GM23338 (cell line): ENCODE measurements around the gene IFI6. TPM values are rescaled to one million over a fixed set of nuclear protein-coding genes. Genes with fewer than 3 reads are reported as not detected.
"Not testable (repeated sequence)": the region's sequence is repeated elsewhere in the genome, so short reads cannot be mapped to it uniquely, and the experiment has no call there.

Experiments used
- ATAC-seq: fragments of 200-7000 bp; cut with Tn5 transposase; 3 replicates; pipeline ENCODE4 v1.9.1; 2020
- DNase-seq: peaks from one replicate; pipeline ENCODE4 v3.0.0-alpha.2; 2015; ENCODE audit warnings: low spot score
- H2AFZ ChIP-seq: fragments of 200-600 bp; sonication (generic); 2 replicates; pipeline ENCODE4 v1.8.0; 2016; ENCODE audit warnings: antibody characterized with exemption, mild to moderate bottlenecking, moderate library complexity
- H3F3A ChIP-seq: fragments of 200-600 bp; sonication (generic); replicated peaks from 2 replicates; pipeline ENCODE4 v1.8.0; 2017; ENCODE audit warnings: antibody characterized with exemption, mixed run types, low read depth
- H3K27ac ChIP-seq: fragments of 200-600 bp; sonication (generic); 2 replicates; pipeline ENCODE4 v1.6.1; 2016; ENCODE audit warnings: low read depth
- H3K27me3 ChIP-seq: fragments of 200-600 bp; sonication (generic); 2 replicates; pipeline ENCODE4 v1.8.0; 2016; ENCODE audit warnings: mild to moderate bottlenecking, mixed run types, moderate library complexity; ENCODE audit not compliant: insufficient read depth
- H3K36me3 ChIP-seq: fragments of 200-600 bp; sonication (generic); 2 replicates; pipeline ENCODE4 v1.8.0; 2016; ENCODE audit warnings: mild to moderate bottlenecking; ENCODE audit not compliant: insufficient read depth
- H3K4me1 ChIP-seq: fragments of 200-600 bp; sonication (generic); 2 replicates; pipeline ENCODE4 v1.8.0; 2016; ENCODE audit warnings: mild to moderate bottlenecking, moderate library complexity; ENCODE audit not compliant: insufficient read depth
- H3K4me2 ChIP-seq: fragments of 200-600 bp; sonication (generic); 2 replicates; pipeline ENCODE4 v1.7.1; 2017; ENCODE audit warnings: mixed run types
- H3K4me3 ChIP-seq: fragments of 200-600 bp; sonication (generic); 2 replicates; pipeline ENCODE4 v1.6.1; 2016; ENCODE audit warnings: mixed run types
- H3K79me2 ChIP-seq: fragments of 200-600 bp; sonication (generic); replicated peaks from 2 replicates; pipeline ENCODE4 v1.8.0; 2017; ENCODE audit warnings: mild to moderate bottlenecking; ENCODE audit not compliant: insufficient read depth
- H3K9me2 ChIP-seq: fragments of 200-600 bp; sonication (generic); 2 replicates; pipeline ENCODE4 v1.8.0; 2017; ENCODE audit not compliant: insufficient read depth
- H4K20me1 ChIP-seq: fragments of 200-600 bp; sonication (generic); replicated peaks from 2 replicates; pipeline ENCODE4 v1.8.0; 2017; ENCODE audit warnings: mild to moderate bottlenecking; ENCODE audit not compliant: insufficient read depth
- H3K27ac Mint-ChIP-seq: 2 replicates; pipeline ENCODE4 v1.8.0; 2020; ENCODE audit warnings: inconsistent platforms, mild to moderate bottlenecking, moderate library complexity, mixed read lengths
- H3K27me3 Mint-ChIP-seq: 3 replicates; pipeline ENCODE4 v1.8.0; 2022; ENCODE audit warnings: low read depth, mild to moderate bottlenecking, moderate library complexity, mixed read lengths, inconsistent platforms; ENCODE audit not compliant: insufficient read depth, poor library complexity
- H3K36me3 Mint-ChIP-seq: 3 replicates; pipeline ENCODE4 v1.8.0; 2021; ENCODE audit warnings: low read depth, mild to moderate bottlenecking, inconsistent platforms, moderate library complexity, mixed read lengths
- H3K4me1 Mint-ChIP-seq: 3 replicates; pipeline ENCODE4 v1.8.0; 2020; ENCODE audit warnings: mild to moderate bottlenecking, inconsistent platforms, mixed read lengths
- H3K4me3 Mint-ChIP-seq: 3 replicates; pipeline ENCODE4 v1.8.0; 2021; ENCODE audit warnings: moderate library complexity, mild to moderate bottlenecking, inconsistent platforms, mixed read lengths
- H3K9me3 Mint-ChIP-seq: 3 replicates; pipeline ENCODE4 v1.8.0; 2020; ENCODE audit warnings: moderate library complexity, mild to moderate bottlenecking, inconsistent platforms, mixed read lengths
- NANOG ChIP-seq: IDR thresholded peaks from 2 replicates; pipeline ENCODE4 v1.6.1; 2016; ENCODE audit warnings: antibody characterized with exemption, borderline replicate concordance
- STAT1 ChIP-seq: IDR thresholded peaks from one replicate; pipeline ENCODE4 v1.6.1; 2016; ENCODE audit warnings: antibody characterized with exemption; ENCODE audit not compliant: unreplicated experiment
- ZNF331 ChIP-seq: fragments of 250-450 bp; sonication (Bioruptor Pico); IDR thresholded peaks from 2 replicates; pipeline ENCODE4 v1.5.0; 2020; ENCODE audit warnings: low read depth, mild to moderate bottlenecking, moderate library complexity
- polyA plus RNA-seq: library from polyadenylated mRNA; unstranded; fragments of >200 nt; fragmentation: Nextera tagmentation; extraction: Ambion mirVana; gene quantifications from 2 replicates; pipeline ENCODE4 v1.2.1, GENCODE V29; 2016
- total RNA-seq: library from RNA; depleted of rRNA; stranded (reverse); fragments of >200 nt; shearing (Covaris generic); gene quantifications from 2 replicates; pipeline ENCODE4 v1.2.3, GENCODE V29; 2014
- TF ChIP-seq, protein P1 (sequence below), 2 experiments: fragments of 200-600 bp in 1 of 2; sonication (generic) in 1 of 2; conservative IDR thresholded peaks; 2 replicates each; pipeline versions ENCODE4 v1.5.1 to v1.6.1; 2016 to 2017; ENCODE audit warnings: antibody characterized with exemption in 2 of 2, low read depth in 2 of 2, mild to moderate bottlenecking in 2 of 2, moderate library complexity in 1 of 2

The IFI6 gene
- total and polyA plus RNA-seq, 2 experiments from 2014 or later: 6.3 to 16.0 TPM

DNA sequence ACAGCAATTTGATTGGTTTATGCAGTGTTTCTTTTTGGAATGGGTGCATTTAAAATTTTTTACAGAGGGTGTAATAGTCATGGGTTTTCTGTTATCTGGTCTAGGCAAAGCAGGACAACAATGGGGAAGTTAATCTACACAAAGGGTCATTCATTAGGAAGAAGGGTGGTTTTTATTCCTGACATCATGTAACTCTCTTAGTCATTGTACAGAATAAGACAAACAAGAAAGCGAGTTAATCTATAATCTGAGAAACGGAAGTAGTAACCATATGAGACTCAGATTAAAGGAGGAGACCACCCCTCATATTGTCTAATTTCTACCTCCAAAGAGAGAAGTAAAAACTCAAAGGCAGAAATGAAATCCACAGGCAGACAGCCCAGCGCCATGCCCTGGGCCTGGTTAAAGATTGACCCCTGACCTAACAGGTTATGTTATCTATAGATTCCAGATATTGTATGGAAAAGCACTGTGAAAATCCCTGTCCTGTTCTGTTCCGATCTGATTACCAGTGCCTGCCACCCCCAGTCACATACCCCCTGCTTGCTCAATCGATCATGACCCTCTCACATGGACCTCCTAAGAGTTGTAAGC lies 10.5 kb upstream of the IFI6 start:
- H2AFZ ChIP-seq: no peak overlapping the region
- H3K27me3 ChIP-seq: no peaks in the 10 kb centered on the region
- no peak overlapping the region for H3K27ac Mint-ChIP-seq
- no peaks in the 10 kb centered on the region for H4K20me1 ChIP-seq
- H3K36me3 ChIP-seq: no peaks in the 10 kb centered on the region; the same call in 1 of the 2 replicates
- peaks cover 23% of the 10 kb centered on the region for H3K36me3 Mint-ChIP-seq
- DNase-seq: no peak
- no peaks in the 10 kb centered on the region for H3K4me1 ChIP-seq
- no peak overlapping the region for H3K4me2 ChIP-seq
- no peaks in the 10 kb centered on the region for H3K9me2 ChIP-seq
- no peak overlapping the region for H3K4me3 ChIP-seq
- no peaks in the 10 kb centered on the region for H3F3A ChIP-seq
- H3K27me3 Mint-ChIP-seq: peaks cover 5% of the 10 kb centered on the region
- TF ChIP-seq ZNF331 (CRISPR knock-in tag): no peak
- TF ChIP-seq STAT1: no peak
- TF ChIP-seq, protein P1, sequence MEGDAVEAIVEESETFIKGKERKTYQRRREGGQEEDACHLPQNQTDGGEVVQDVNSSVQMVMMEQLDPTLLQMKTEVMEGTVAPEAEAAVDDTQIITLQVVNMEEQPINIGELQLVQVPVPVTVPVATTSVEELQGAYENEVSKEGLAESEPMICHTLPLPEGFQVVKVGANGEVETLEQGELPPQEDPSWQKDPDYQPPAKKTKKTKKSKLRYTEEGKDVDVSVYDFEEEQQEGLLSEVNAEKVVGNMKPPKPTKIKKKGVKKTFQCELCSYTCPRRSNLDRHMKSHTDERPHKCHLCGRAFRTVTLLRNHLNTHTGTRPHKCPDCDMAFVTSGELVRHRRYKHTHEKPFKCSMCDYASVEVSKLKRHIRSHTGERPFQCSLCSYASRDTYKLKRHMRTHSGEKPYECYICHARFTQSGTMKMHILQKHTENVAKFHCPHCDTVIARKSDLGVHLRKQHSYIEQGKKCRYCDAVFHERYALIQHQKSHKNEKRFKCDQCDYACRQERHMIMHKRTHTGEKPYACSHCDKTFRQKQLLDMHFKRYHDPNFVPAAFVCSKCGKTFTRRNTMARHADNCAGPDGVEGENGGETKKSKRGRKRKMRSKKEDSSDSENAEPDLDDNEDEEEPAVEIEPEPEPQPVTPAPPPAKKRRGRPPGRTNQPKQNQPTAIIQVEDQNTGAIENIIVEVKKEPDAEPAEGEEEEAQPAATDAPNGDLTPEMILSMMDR (conservative IDR thresholded peaks at IDR 0.05; ENCODE audit: low read depth in 2 of 2): no peak
- no peak for TF ChIP-seq NANOG
- H3K27ac ChIP-seq: no peak overlapping the region
- no peaks in the 10 kb centered on the region for H3K79me2 ChIP-seq
- H3K4me3 Mint-ChIP-seq: no peak overlapping the region
- peaks cover 52% of the 10 kb centered on the region for H3K9me3 Mint-ChIP-seq
- no peaks in the 10 kb centered on the region; the same call in 2 of the 3 replicates for H3K4me1 Mint-ChIP-seq
- no peak for ATAC-seq

DNA sequence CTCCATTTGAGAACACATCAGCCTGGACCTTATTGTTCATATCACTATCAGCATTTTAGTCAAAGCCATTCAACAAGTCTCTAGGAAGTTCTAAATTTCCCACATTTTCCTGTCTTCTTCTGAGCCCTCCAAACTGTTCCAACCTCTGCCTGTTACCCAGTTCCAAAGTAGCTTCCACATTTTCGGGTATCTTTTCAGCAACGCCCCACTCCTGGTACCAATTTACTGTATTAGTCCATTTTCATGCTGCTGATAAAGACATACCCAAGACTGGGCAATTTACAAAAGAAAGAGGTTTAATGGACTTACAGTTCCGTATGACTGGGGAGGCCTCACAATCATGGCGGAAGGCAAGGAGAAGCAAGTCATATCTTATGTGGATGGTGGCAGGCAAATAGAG lies 9.6 kb upstream of the IFI6 start:
- ATAC-seq, H3K27me3 ChIP-seq, H3K9me2 ChIP-seq, H3F3A ChIP-seq, H3K79me2 ChIP-seq, H3K36me3 ChIP-seq, H3K4me3 ChIP-seq, H3K4me2 ChIP-seq, H3K4me1 ChIP-seq, H2AFZ ChIP-seq, H3K27ac Mint-ChIP-seq, H4K20me1 ChIP-seq, H3K27ac ChIP-seq, H3K4me1 Mint-ChIP-seq, DNase-seq, H3K27me3 Mint-ChIP-seq, H3K4me3 Mint-ChIP-seq: not testable (repeated sequence)
- Mint-ChIP-seq H3K36me3 (peaks cover 23% of the 10 kb centered on the region), H3K9me3 (peaks cover 52% of the 10 kb centered on the region)

DNA sequence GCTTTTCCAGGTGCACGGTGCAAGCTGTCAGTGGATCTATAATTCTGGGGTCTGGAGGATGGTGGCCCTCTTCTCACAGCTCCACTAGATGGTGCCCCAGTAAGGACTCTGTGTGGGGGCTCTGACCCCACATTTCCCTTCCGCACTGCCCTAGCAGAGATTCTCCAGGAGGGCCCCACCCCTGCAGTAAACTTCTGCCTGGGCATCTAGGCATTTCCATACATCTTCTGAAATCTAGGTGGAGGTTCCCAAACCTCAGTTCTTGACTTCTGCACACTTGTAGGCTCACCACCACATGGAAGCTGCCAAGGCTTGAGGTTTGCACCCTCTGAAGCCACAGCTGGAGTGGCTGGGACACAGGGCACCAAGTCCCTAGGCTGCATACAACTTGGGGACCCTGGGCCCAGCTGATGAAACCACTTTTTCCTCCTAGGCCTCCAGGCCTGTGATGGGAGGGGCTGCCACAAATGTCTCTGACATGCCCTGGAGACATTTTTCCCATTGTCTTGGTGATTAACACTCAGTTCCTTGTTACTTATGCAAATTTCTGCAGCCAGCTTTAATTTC lies 8.3 kb upstream of the IFI6 start:
- H3K4me1 Mint-ChIP-seq, H3K36me3 ChIP-seq, H3K9me2 ChIP-seq, ATAC-seq, H3K27ac ChIP-seq, H3K27ac Mint-ChIP-seq, H3K27me3 ChIP-seq, H3F3A ChIP-seq, H3K4me3 Mint-ChIP-seq, H3K4me3 ChIP-seq, H2AFZ ChIP-seq, H4K20me1 ChIP-seq, H3K4me2 ChIP-seq, H3K27me3 Mint-ChIP-seq, H3K4me1 ChIP-seq, DNase-seq, H3K79me2 ChIP-seq: not testable (repeated sequence)
- H3K9me3 Mint-ChIP-seq: peaks cover 52% of the 10 kb centered on the region
- H3K36me3 Mint-ChIP-seq: peaks cover 23% of the 10 kb centered on the region
